Stimulated activated CD4-positive, alpha-beta T cell treated with anti-CD3 and anti-CD28 coated beads, Interleukin-1b, Interleukin-23, amount 100 ng/mL, for 1 hour (primary cell): ENCODE measurements around the gene TMEM266.

Source experiments
- DNase-seq, 2 donors: peaks; one replicate each; pipeline ENCODE4 v3.0.0-alpha.2; 2020; ENCODE audit warnings: low read depth in 2 of 2

Gene TMEM266

DNA sequence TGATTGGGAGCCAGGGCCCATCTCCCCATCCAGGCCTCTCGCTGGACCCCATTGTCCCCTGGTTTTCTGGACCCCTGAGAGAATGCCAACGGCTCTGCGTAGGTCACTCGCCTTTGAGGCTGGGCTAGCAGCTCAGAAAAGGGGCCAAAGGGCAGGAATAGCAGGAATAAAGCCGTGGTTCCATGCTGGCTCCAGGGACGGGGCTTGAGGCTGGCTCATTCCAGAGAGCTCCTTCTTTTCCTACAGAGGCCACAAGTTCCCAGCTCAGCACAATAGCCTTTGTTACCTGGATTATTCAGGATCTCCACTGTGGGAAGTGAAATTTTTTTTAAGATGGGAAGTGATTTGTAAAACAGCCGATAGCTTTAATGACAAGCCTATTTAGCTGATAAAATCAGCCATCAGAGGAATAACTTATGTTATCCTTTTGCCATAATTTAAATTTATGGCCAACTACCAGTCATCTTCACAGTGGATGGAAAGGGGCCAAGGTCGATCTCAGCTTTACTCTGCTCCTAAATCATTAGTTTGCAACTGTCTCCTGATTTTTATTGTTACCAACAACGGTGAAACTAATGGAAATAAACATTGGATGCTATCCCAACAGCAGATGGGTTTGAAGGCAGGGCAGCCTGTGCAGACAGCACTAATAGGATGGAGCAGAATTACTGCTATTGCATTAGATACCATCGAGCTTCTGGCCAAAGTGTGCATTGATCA, 124.3 kb downstream of the TMEM266 start:
- no peak for DNase-seq

DNA sequence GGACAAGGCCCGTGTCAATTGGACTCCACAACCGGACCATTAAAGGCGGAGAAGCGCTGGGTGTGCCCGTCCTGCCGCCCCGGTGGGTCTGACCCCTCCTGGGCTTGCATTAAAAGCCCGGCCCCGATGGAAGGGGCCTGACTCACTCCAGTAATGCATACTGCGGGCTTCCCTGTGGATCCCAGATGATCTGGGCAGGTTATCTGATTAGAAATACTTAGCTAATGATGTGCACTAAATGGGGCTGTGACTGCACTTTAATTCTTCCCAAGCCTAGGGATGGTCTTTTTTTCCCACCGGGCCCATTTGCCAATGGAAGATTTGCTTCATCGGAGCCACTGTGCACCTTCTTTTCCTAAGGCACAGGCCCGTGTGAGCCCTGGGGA, 124.9 kb downstream of the TMEM266 start:
- DNase-seq: no peak

GRCh38 chr15:76185716-76186115, 125.9 kb downstream of the TMEM266 start:
- no peak for DNase-seq

DNA sequence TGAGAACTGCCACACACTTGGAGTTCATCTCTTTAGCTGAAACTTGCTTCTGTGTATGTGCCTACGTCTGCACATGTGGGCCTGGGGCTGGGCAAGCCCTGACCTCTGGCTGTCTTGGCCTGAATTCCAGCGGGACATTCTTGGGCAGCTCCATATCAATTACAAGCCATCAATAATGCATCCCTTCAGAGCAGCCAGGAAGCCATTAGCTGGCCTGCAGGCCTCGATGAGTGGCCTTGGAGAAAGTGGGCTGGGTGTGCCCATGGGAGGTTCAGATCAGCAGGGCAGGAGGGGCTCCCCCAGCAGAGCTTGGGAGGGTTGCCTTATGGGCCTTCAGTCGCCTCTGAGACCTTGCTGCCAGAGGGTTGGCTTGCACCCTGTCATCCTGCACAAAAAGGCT, 127.4 kb downstream of the TMEM266 start:
- no peak for DNase-seq

DNA sequence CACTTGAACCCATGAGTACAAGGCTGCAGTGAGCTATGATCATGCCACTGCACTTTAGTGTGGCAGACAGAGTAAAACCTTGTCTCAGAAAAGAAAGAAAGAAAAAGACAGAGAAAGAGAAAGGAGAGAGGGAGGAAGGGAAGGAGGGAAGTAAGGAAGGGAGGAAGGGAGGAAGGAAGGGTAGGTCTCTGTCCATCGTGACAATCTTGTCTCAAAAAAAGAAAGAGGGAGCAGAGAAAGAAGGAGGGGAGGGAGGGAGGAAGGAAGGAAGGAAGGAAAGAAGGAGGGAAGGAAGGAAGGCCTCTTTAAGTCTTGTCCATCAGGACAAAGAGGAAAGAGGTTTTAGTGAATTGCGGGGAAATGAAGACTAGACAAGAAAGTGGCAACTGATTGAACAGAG, 129.3 kb downstream of the TMEM266 start:
- no peak for DNase-seq

- DNase-seq: no peak
Observed at GRCh38 chr15:76190070-76190564, 130.3 kb downstream of the TMEM266 start.

DNA sequence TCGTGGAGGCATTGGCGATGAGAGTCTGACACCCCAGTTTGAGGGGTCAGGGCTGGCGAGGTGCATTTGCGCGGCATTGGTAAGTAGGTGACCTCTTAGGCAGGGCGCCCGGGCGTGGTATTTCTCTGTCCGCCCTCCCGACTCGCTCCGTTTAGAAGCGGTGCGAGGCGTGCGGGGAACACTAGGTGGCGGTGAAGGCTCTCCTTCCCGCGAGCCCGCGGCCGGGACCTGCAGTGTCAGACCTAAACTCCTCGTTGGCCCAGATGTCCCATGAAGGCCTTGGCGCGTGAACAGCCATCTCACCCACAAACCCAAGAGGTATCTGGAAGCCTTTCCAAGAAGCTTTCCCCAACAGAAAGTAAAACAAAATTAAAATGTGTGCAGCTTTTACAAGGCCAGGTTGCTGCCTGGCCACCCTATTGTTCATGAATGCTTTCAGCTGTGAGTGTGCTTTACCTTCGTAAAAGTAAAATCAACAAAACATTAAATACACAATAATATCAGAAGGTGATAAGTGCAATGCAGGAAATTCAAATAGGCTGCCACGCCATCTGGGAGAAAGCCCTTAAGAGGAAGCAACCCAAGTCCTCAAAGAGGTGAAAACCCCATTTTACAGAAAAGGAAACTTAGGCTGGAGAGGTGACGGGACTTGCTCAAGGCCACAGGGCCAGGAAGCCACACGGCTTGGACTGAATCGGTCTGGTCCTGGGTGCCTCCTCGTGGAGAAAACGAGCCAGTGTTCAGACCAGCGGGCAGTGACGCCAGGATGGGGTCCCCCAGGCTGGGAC, 131.2 kb downstream of the TMEM266 start:
- DNase-seq: peak; percentile 20 to 42

DNA sequence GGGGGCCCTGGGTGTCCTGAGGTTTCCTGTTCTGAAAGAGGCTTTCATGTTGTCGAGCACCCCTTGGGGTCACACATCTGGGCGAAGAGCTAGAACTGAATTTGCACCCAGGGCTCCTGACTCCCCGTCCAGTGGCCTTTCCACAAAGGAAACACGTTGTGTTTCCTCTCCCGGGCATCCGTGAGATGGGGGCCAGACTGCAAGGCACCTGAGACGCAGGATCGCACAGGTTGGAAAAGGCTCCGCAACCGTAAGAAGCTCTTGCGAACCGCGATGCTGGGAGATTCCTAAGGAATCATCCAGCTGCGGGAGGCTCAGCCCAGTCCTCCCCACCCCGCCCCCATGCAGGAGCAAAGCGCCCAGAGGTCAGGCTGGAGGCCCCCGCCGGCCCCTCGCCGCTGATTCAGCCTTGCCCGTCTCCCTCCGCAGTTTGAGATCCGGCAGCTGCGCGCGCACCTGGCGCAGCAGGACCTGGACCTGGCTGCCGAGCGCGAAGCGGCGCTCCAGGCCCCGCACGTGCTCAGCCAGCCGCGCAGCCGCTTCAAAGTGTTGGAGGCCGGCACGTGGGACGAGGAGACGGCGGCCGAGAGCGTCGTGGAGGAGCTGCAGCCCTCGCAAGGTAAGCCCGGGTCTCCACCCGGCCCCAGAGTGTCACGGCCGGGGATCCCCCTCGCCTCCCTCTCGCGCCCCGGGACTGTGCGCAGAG, 131.9 kb downstream of the TMEM266 start:
- no peak for DNase-seq

DNA sequence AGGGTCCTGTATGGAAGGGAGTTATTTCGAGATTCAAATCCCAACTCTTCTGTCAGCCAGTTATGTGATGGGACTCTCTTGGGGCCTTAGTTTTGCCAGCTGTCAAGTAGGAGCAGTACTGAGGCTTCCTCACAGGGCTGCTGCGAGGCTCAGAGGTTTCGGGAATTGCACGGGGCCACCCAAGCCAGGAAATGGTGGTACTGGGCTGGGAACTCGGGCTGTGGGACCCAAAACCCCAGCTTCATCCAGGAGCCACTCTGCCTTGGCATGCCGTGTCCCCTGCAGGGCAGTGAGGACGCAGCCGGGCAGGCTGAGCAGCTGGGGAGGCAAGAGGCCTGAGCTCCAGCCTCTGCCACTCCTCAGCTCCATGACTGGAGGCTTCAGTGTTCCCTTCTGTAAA, 132.9 kb downstream of the TMEM266 start:
- no peak for DNase-seq

GRCh38 chr15:76193934-76194333, 134.1 kb downstream of the TMEM266 start:
- DNase-seq: no peak

DNA sequence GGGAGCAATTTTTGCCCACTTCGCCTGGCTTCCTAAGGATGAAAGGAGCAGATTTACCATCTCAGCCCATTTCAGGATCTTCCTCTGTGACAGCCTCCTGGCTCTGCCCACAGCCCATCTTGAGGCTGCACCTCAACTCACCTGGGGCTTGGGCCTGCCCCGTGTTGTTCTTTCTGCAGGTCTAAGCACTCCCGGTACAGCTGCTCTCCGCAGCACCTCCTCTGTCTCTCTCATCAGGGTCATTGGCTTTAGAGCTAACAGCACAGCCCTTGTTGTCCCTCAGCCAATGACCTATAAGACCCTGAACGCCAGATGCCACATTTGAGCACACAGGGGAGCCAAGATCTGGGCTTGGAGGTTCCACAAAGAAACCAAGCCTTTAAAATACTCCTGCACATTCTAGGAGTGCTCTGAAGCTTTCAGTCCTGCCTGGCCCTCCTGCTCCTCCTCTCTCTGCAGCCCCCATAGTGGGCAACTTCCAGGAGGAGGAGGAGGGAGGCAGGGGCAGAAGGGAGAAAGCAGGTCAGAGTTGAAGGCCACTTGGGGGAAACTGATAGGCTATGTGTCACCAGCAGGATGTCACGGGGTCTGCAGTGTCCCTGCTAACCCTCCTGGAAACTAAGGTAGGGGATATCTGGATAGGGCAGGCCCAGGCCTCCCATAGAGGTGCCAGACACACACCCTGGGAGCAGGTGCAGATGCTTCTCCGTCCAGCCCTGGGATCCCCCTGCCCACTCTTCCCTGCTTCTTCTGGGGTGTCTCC, 135.9 kb downstream of the TMEM266 start:
- DNase-seq: no peak

- no peak for DNase-seq
Observed at GRCh38 chr15:76196269-76197231, 136.8 kb downstream of the TMEM266 start.

GRCh38 chr15:76197703-76198455, 138.1 kb downstream of the TMEM266 start:
- no peak for DNase-seq

GRCh38 chr15:76198456-76199105, 138.8 kb downstream of the TMEM266 start:
- no peak for DNase-seq

DNA sequence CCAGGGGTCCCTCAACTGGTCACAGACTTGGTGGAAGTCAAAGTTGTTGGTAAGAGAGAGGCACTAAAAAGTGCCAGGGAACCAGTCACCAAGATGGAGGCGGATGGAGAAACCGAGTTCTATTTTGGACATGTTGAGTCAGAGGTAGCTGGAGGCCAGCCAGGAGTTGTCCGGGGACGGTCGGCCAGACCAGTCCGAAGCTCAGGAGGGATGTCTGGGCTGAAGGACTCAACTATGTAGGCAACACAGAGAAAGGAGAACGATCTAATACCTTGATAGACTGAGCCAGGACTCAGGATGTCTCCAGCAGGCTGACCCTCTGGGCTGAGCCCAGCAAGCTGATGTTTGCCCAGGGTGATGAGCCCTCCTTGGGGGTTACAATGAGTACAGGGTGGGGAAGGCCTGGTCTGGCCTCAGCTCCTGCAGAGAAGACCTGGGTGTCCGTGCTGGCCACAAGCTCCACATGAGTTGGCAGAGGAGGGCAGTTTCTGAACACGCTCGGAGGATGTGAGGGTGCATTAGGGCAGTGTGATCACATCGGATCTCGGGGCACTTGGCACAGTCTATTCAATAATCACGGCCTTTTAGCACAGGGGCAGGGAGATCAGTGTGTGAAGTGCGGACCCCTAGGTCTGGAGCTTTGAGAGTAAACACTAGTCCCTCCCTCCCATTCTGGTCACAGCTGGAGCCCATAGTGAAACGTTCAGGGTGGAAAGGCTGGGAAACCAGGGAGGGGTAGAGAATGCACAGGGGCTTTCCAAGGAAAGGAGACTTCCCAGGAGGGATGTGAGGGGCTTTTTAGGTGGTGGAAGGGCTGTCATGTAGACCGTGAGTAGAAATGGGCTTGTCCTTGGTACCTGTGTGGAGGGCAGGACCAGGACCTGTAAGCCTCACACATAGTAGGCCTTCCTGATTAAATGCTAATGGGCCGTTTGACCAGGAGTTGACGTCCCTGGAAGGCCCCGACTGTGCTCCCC, 139.6 kb downstream of the TMEM266 start:
- no peak for DNase-seq

DNA sequence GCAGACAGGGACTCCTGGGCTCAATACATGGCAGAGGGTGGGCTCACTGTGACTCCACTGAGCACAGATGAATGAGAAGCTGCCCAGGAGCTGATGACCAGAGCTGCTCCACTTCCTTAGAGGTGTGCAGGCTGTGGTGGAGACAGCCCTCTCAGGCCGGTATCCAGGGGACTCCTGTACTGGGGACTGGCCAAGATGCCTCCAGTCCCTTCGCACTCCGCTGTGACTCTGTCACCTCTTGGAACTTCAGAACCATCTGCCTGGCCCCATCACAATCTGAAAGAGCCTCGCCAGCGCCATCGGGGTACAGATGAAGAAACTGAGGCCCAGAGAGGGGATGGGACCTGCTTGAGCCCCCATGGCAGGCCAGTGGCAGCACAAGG, 140.3 kb downstream of the TMEM266 start:
- DNase-seq: no peak

DNA sequence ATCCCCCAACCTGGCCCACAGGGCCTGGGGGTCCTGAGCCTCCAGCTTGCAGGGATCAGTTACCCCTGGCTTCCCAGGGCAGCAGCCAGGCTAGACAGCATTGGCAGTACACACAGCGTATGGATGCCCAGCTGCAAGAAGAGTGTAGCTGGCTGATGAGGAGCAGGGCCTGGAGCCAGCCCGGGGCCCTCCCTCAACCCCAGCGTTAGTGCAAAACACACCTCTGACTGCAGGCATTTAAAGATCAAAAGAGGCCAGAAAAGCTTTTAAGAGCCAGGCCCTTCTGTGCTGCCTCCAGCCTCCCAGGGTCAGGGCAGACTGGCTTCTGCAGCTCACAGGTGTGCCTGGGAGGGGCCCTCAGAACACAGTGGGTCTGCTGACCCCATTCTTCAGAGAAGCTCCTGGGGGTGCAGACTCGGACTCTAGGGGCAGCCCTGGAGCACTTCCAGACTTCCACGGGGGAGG, 140.9 kb downstream of the TMEM266 start:
- DNase-seq: no peak
